IMR-90 (cell line): ENCODE data around the gene ERH. TPM values are rescaled to one million over a fixed set of nuclear protein-coding genes. Genes with fewer than 3 reads are reported as not detected.

Experiments used
- ATAC-seq: fragments of 200-7000 bp; cut with Tn5 transposase; 2 replicates; pipeline ENCODE4 v1.9.1; 2020; ENCODE audit warnings: low read depth, mild to moderate bottlenecking, moderate library complexity
- BruUV-seq: library from RNA; stranded (reverse); fragments of 400-500 nt; replicated peaks from 2 replicates; lab custom pipeline; 2021; lab: Mats Ljungman, UMichigan
- CTCF ChIA-PET: fragments of 300-600 bp; formaldehyde crosslinking; extraction: SDS; loops from one replicate; lab custom pipeline; 2021; ENCODE audit warnings: antibody characterized with exemption; lab: Yijun Ruan, JAX
- POLR2A ChIA-PET: fragments of 300-600 bp; sonication (Branson Sonifier 250); formaldehyde crosslinking; loops from one replicate; lab custom pipeline; 2022; ENCODE audit warnings: antibody characterized with exemption; ENCODE audit not compliant: unreplicated experiment; lab: Charles Lee
- DNase-seq: peaks from one replicate; pipeline ENCODE4 v3.0.0; 2013
- H2AFZ ChIP-seq: replicated peaks from 2 replicates; pipeline ENCODE3; 2013; ENCODE audit warnings: low read length, mild to moderate bottlenecking; ENCODE audit not compliant: poor library complexity
- H2AK5ac ChIP-seq: 2 replicates; pipeline ENCODE4 v1.6.1; 2013; ENCODE audit warnings: low read depth, low read length, inconsistent platforms
- H2AK9ac ChIP-seq: replicated peaks from 2 replicates; pipeline ENCODE3; 2013; ENCODE audit warnings: mild to moderate bottlenecking, low read depth, low read length, moderate library complexity; ENCODE audit not compliant: poor library complexity
- H2BK120ac ChIP-seq: 2 replicates; pipeline ENCODE4 v1.6.1; 2013; ENCODE audit warnings: low read depth, low read length, inconsistent platforms
- H2BK15ac ChIP-seq: 3 replicates; pipeline ENCODE4 v1.6.1; 2013; ENCODE audit warnings: low read depth, low read length, inconsistent platforms
- H2BK20ac ChIP-seq: 2 replicates; pipeline ENCODE4 v1.6.1; 2013; ENCODE audit warnings: low read depth, mild to moderate bottlenecking, inconsistent platforms, low read length, moderate library complexity
- H2BK5ac ChIP-seq: 2 replicates; pipeline ENCODE4 v1.6.1; 2013; ENCODE audit warnings: mild to moderate bottlenecking, low read depth, low read length, inconsistent platforms; ENCODE audit not compliant: poor library complexity, severe bottlenecking
- H3K14ac ChIP-seq: replicated peaks from 2 replicates; pipeline ENCODE4 v1.6.1; 2013; ENCODE audit warnings: low read depth, low read length, inconsistent platforms
- H3K18ac ChIP-seq: 2 replicates; pipeline ENCODE4 v1.6.1; 2013; ENCODE audit warnings: low read depth, low read length, control low read depth
- H3K23ac ChIP-seq: 2 replicates; pipeline ENCODE4 v1.6.1; 2013; ENCODE audit warnings: low read depth, low read length, inconsistent platforms
- H3K27ac ChIP-seq: 2 replicates; pipeline ENCODE4 v1.5.1; 2013; ENCODE audit warnings: mild to moderate bottlenecking, control low read depth, low read length; ENCODE audit not compliant: insufficient read depth
- H3K27me3 ChIP-seq: 2 replicates; pipeline ENCODE4 v1.6.1; 2013; ENCODE audit warnings: low read length; ENCODE audit not compliant: control insufficient read depth, insufficient read depth
- H3K36me3 ChIP-seq: 2 replicates; pipeline ENCODE4 v1.6.1; 2013; ENCODE audit warnings: low read length, mixed read lengths; ENCODE audit not compliant: control insufficient read depth, insufficient read depth
- H3K4ac ChIP-seq: 2 replicates; pipeline ENCODE4 v1.6.1; 2013; ENCODE audit warnings: low read depth, low read length, inconsistent platforms
- H3K4me1 ChIP-seq: 2 replicates; pipeline ENCODE4 v1.6.1; 2013; ENCODE audit warnings: low read length, mixed read lengths; ENCODE audit not compliant: control insufficient read depth, insufficient read depth
- H3K4me2 ChIP-seq: 2 replicates; pipeline ENCODE4 v1.6.1; 2013; ENCODE audit warnings: low read depth, mild to moderate bottlenecking, control low read depth, low read length, moderate library complexity
- H3K4me3 ChIP-seq: 2 replicates; pipeline ENCODE4 v1.5.1; 2013; ENCODE audit warnings: low read depth, mild to moderate bottlenecking, control low read depth, low read length, moderate library complexity; ENCODE audit not compliant: insufficient read depth
- H3K56ac ChIP-seq: 2 replicates; pipeline ENCODE4 v1.6.1; 2013; ENCODE audit warnings: low read length, inconsistent platforms; ENCODE audit not compliant: insufficient read depth; ENCODE audit errors: extremely low read depth
- H3K79me1 ChIP-seq, 2 experiments: 2 replicates each; pipeline ENCODE4 v1.6.1; 2013; ENCODE audit warnings: low read length in 2 of 2, inconsistent platforms in 1 of 2, low read depth in 1 of 2
- H3K9ac ChIP-seq: 2 replicates; pipeline ENCODE4 v1.6.1; 2013; ENCODE audit warnings: low read depth, low read length, control low read depth
- H3K9me1 ChIP-seq: 2 replicates; pipeline ENCODE4 v1.6.1; 2013; ENCODE audit warnings: low read length, inconsistent platforms; ENCODE audit not compliant: insufficient read depth
- H3K9me3 ChIP-seq: 2 replicates; pipeline ENCODE4 v1.6.1; 2013; ENCODE audit warnings: low read length; ENCODE audit not compliant: control insufficient read depth, insufficient read depth
- H4K20me1 ChIP-seq: 2 replicates; pipeline ENCODE4 v1.6.1; 2013; ENCODE audit warnings: low read length, inconsistent platforms; ENCODE audit not compliant: insufficient read depth
- H4K5ac ChIP-seq: 2 replicates; pipeline ENCODE4 v1.6.1; 2013; ENCODE audit warnings: mild to moderate bottlenecking, low read depth, low read length, control low read depth
- H4K8ac ChIP-seq, 2 experiments: 2 replicates each; pipeline ENCODE4 v1.6.1; 2013; ENCODE audit warnings: low read depth in 2 of 2, low read length in 2 of 2, control low read depth in 1 of 2, inconsistent platforms in 1 of 2
- H4K91ac ChIP-seq: 2 replicates; pipeline ENCODE4 v1.6.1; 2013; ENCODE audit warnings: low read depth, low read length, inconsistent platforms; ENCODE audit not compliant: insufficient read depth
- BHLHE40 ChIP-seq: fragments of 150-350 bp; IDR thresholded peaks from 2 replicates; pipeline ENCODE4 v1.6.1; 2016; ENCODE audit warnings: mild to moderate bottlenecking, low read depth, low read length
- CEBPB ChIP-seq: IDR thresholded peaks from 2 replicates; pipeline ENCODE4 v1.6.1; 2012; ENCODE audit warnings: low read depth, low read length, improper control_type of control experiment
- CHD1 ChIP-seq: IDR thresholded peaks from 2 replicates; pipeline ENCODE4 v1.6.1; 2012; ENCODE audit warnings: low read depth, low read length, improper control_type of control experiment
- CTCF ChIP-seq: conservative IDR thresholded peaks from 2 replicates; pipeline ENCODE4 v1.5.1; 2012; ENCODE audit warnings: mild to moderate bottlenecking, low read depth, low read length, improper control_type of control experiment
- ELK1 ChIP-seq: fragments of 150-350 bp; IDR thresholded peaks from 2 replicates; pipeline ENCODE4 v1.6.1; 2016; ENCODE audit warnings: low read depth, mild to moderate bottlenecking, low read length, moderate library complexity, borderline replicate concordance
- FOS ChIP-seq: fragments of 150-350 bp; IDR thresholded peaks from 2 replicates; pipeline ENCODE4 v1.6.1; 2016; ENCODE audit warnings: low read depth, low read length
- MAFK ChIP-seq: IDR thresholded peaks from 2 replicates; pipeline ENCODE4 v1.6.1; 2012; ENCODE audit warnings: low read depth, low read length, improper control_type of control experiment
- MAZ ChIP-seq: IDR thresholded peaks from 2 replicates; pipeline ENCODE4 v1.6.1; 2012; ENCODE audit warnings: low read depth, mild to moderate bottlenecking, low read length, improper control_type of control experiment, moderate library complexity, borderline replicate concordance
- MXI1 ChIP-seq: IDR thresholded peaks from 2 replicates; pipeline ENCODE4 v1.6.1; 2012; ENCODE audit warnings: low read depth, mild to moderate bottlenecking, low read length, moderate library complexity, borderline replicate concordance
- NFE2L2 ChIP-seq: fragments of 150-350 bp; IDR thresholded peaks from 2 replicates; pipeline ENCODE4 v1.6.1; 2016; ENCODE audit warnings: low read depth, mild to moderate bottlenecking, low read length
- POLR2A ChIP-seq: IDR thresholded peaks from 2 replicates; pipeline ENCODE4 v1.6.1; 2012; ENCODE audit warnings: mild to moderate bottlenecking, low read depth, low read length
- RAD21 ChIP-seq: IDR thresholded peaks from 2 replicates; pipeline ENCODE4 v1.6.1; 2012; ENCODE audit warnings: low read length, improper control_type of control experiment
- RCOR1 ChIP-seq: IDR thresholded peaks from 2 replicates; pipeline ENCODE4 v1.6.1; 2012; ENCODE audit warnings: mild to moderate bottlenecking, low read length, improper control_type of control experiment; ENCODE audit not compliant: insufficient replicate concordance
- RFX5 ChIP-seq: IDR thresholded peaks from 2 replicates; pipeline ENCODE4 v1.8.0; 2012; ENCODE audit warnings: low read depth, mild to moderate bottlenecking, low read length, moderate library complexity
- SMC3 ChIP-seq: fragments of 150-350 bp; IDR thresholded peaks from 2 replicates; pipeline ENCODE4 v1.6.1; 2016; ENCODE audit warnings: low read depth, mild to moderate bottlenecking, antibody characterized with exemption, low read length, moderate library complexity
- WGBS, 2 experiments: methylation state at CpG; one replicate each; pipeline versions ENCODE4 v1.1.5 to v1.1.7; 2013; ENCODE audit warnings: missing lambda C conversion rate in 2 of 2; ENCODE audit not compliant: insufficient read length in 1 of 2; ENCODE audit errors: extremely low coverage in 2 of 2; 5-methylcytosine and 5-hydroxymethylcytosine counted together
- dilution Hi-C: fragments of 300-500 bp; cut with HindIII; formaldehyde crosslinking; loops from one replicate; pipeline ENCODE4 v1.14.3; 2018; ENCODE audit warnings: low sequenced_read_pairs; ENCODE audit not compliant: unreplicated experiment
- in situ Hi-C: fragments of 300-500 bp; cut with MboI; formaldehyde crosslinking; loops from 3 replicates; pipeline ENCODE4 v1.14.3; 2019; ENCODE audit warnings: low sequenced_read_pairs, inconsistent platforms, mixed read lengths
- intact Hi-C: fragments of 100-400 bp; cut with micrococcal nuclease; formaldehyde crosslinking; loops from 2 replicates; pipeline ENCODE4 v1.10.0; 2022
- polyA plus RNA-seq, 3 experiments: library from polyadenylated mRNA; depleted of rRNA; stranded (reverse); fragments of >200 nt; gene quantifications; 2 replicates each; pipeline ENCODE4 v1.2.3, GENCODE V29; 2012; ENCODE audit warnings: low replicate concordance in 1 of 3
- total RNA-seq: library from RNA; depleted of rRNA; stranded (reverse); fragments of >200 nt; gene quantifications from 2 replicates; pipeline ENCODE4 v1.2.3, GENCODE V29; 2012
- TF ChIP-seq, protein P1 (sequence below): fragments of 150-350 bp; IDR thresholded peaks from 2 replicates; pipeline ENCODE4 v1.6.1; 2017; ENCODE audit warnings: mild to moderate bottlenecking, antibody characterized with exemption, low read length, low read depth

The ERH gene
- total and polyA plus RNA-seq, 2 of the 4 experiments (the other 2 are of a cell fraction): 64.2 to 150 TPM

DNA sequence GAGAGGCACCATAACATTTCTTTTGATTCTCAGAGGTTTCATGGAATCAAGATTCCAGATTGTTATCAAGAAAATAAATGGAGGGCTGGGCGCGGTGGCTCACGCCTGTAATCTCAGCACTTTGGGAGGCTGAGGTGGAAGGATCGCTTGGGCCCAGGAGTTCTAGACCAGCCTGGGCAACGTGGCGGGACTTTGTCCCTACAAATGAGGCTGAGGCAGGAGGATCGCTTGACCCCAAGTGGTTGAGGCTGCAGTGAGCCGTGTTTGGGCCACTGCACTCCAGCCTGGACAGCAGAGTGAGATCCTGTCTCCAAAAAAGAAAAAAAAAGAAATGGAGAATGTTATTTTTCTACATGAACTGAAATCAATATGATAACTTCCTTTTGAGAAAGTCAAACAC, 1.7 kb upstream of the ERH start:
- CTCF ChIA-PET: no interaction called here
- dilution Hi-C loops (no loop called here), intact Hi-C loops (loop anchor here (2.0 kb wide), 1 partner anchor 157 kb away; no protein-coding TSS in a partner anchor), in situ Hi-C loops (no loop called here)
- Histone ChIP-seq H3K27me3 (no peaks in the 10 kb centered on the region), H4K91ac (no peak overlapping the region), H2BK20ac (no peak overlapping the region), H2BK120ac (no peak overlapping the region), H3K4me2 (peak overlapping the region; percentile 86), H3K9me3 (no peaks in the 10 kb centered on the region), H3K18ac (no peak overlapping the region), H3K56ac (no peak overlapping the region), H3K36me3 (peaks cover 5% of the 10 kb centered on the region), H2AK9ac (no peak overlapping the region), H4K20me1 (peaks cover 29% of the 10 kb centered on the region), H2AK5ac (no peak overlapping the region), H4K8ac (no peak overlapping the region), H3K4ac (no peak overlapping the region), H3K79me1 (peaks cover 22 to 67% of the 10 kb centered on the region in 2 experiments), H3K9ac (no peak overlapping the region), H2BK15ac (no peak overlapping the region), H3K4me1 (peaks cover 1% of the 10 kb centered on the region; the same call in 1 of the 2 replicates), H3K14ac (0 out of 2 replicates have a peak overlapping the region, but pooled peaks have one; percentile 14), H3K27ac (no peak overlapping the region), H3K4me3 (peak overlapping the region; percentile 57), H2BK5ac (no peak overlapping the region), H2AFZ (no peak overlapping the region), H3K23ac (no peak overlapping the region), H4K5ac (no peak overlapping the region), H3K9me1 (peaks cover 9% of the 10 kb centered on the region)
- ATAC-seq (no peak), DNase-seq (no peak)
- no TSS peak for BruUV-seq
- TF ChIP-seq MAFK: no peak
- TF ChIP-seq CHD1: no peak
- no peak for TF ChIP-seq CEBPB
- TF ChIP-seq BHLHE40: no peak
- TF ChIP-seq POLR2A: no peak
- no peak for TF ChIP-seq FOS
- TF ChIP-seq MXI1: no peak
- no peak for TF ChIP-seq ELK1
- no peak for TF ChIP-seq RAD21
- TF ChIP-seq NFE2L2: no peak
- no peak for TF ChIP-seq MAZ
- TF ChIP-seq CTCF: no peak
- no peak for TF ChIP-seq RCOR1
- no peak for TF ChIP-seq RFX5
- TF ChIP-seq, protein P1, sequence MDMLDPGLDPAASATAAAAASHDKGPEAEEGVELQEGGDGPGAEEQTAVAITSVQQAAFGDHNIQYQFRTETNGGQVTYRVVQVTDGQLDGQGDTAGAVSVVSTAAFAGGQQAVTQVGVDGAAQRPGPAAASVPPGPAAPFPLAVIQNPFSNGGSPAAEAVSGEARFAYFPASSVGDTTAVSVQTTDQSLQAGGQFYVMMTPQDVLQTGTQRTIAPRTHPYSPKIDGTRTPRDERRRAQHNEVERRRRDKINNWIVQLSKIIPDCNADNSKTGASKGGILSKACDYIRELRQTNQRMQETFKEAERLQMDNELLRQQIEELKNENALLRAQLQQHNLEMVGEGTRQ: no peak
- TF ChIP-seq SMC3: no peak
- WGBS, 2 experiments: 80% methylated on average over 1 of the region's 8 CpGs; no CpG with 5 or more reads in 1 of the 2 experiments
- POLR2A ChIA-PET: no interaction called here
